Neural progenitor cell (in vitro differentiated cells): ENCODE data around the gene CDH23. TPM values are rescaled to one million over a fixed set of nuclear protein-coding genes. Genes with fewer than 3 reads are reported as not detected.

ENCODE experiments used
- DNase-seq: peaks from one replicate; pipeline ENCODE4 v3.0.0-alpha.2; 2016; ENCODE audit warnings: low spot score
- H2AFZ ChIP-seq: fragments of 200-600 bp; sonication (generic); replicated peaks from 2 replicates; pipeline ENCODE4 v1.6.1; 2016; ENCODE audit warnings: antibody characterized with exemption
- H3F3A ChIP-seq: fragments of 200-600 bp; sonication (generic); 2 replicates; pipeline ENCODE4 v1.6.1; 2016; ENCODE audit warnings: antibody characterized with exemption, low read depth
- H3K27ac ChIP-seq: fragments of 200-600 bp; sonication (generic); 2 replicates; pipeline ENCODE4 v1.5.1; 2016; ENCODE audit warnings: mild to moderate bottlenecking
- H3K27me3 ChIP-seq: fragments of 200-600 bp; sonication (generic); 2 replicates; pipeline ENCODE4 v1.6.1; 2016; ENCODE audit warnings: mild to moderate bottlenecking, moderate library complexity
- H3K36me3 ChIP-seq: fragments of 200-600 bp; sonication (generic); 2 replicates; pipeline ENCODE4 v1.5.1; 2016
- H3K4me1 ChIP-seq: fragments of 200-600 bp; sonication (generic); 2 replicates; pipeline ENCODE4 v1.6.1; 2016; ENCODE audit warnings: mixed run types
- H3K4me2 ChIP-seq: fragments of 200-600 bp; sonication (generic); 2 replicates; pipeline ENCODE4 v1.6.1; 2016
- H3K4me3 ChIP-seq: fragments of 200-600 bp; sonication (generic); 2 replicates; pipeline ENCODE4 v1.5.1; 2016
- H3K79me2 ChIP-seq: fragments of 200-600 bp; sonication (generic); 2 replicates; pipeline ENCODE4 v1.6.1; 2016; ENCODE audit warnings: low read depth
- H3K9ac ChIP-seq: fragments of 200-600 bp; sonication (generic); 2 replicates; pipeline ENCODE4 v1.6.1; 2016
- H3K9me3 ChIP-seq: fragments of 200-600 bp; sonication (generic); 2 replicates; pipeline ENCODE4 v1.5.1; 2016; ENCODE audit warnings: low read depth
- H4K20me1 ChIP-seq: fragments of 200-600 bp; sonication (generic); 2 replicates; pipeline ENCODE4 v1.6.1; 2016; ENCODE audit warnings: low read depth
- H3K27ac Mint-ChIP-seq: 3 replicates; pipeline ENCODE4 v1.8.0; 2021; ENCODE audit warnings: mixed read lengths
- H3K27me3 Mint-ChIP-seq: 2 replicates; pipeline ENCODE4 v1.8.0; 2022; ENCODE audit warnings: low read depth, mild to moderate bottlenecking, inconsistent platforms, moderate library complexity, mixed read lengths; ENCODE audit not compliant: insufficient read depth
- H3K36me3 Mint-ChIP-seq: 3 replicates; pipeline ENCODE4 v1.8.0; 2021; ENCODE audit warnings: mixed read lengths
- H3K4me1 Mint-ChIP-seq: 3 replicates; pipeline ENCODE4 v1.8.0; 2021; ENCODE audit warnings: mixed read lengths
- H3K4me3 Mint-ChIP-seq: 3 replicates; pipeline ENCODE4 v1.8.0; 2021; ENCODE audit warnings: mild to moderate bottlenecking, moderate library complexity, mixed read lengths
- H3K9me3 Mint-ChIP-seq: 3 replicates; pipeline ENCODE4 v1.8.0; 2020; ENCODE audit warnings: mixed read lengths
- EZH2 ChIP-seq: fragments of 200-600 bp; sonication (generic); IDR thresholded peaks from 2 replicates; pipeline ENCODE4 v1.6.1; 2017; ENCODE audit warnings: antibody characterized with exemption, mild to moderate bottlenecking, moderate library complexity
- EZH2phosphoT487 ChIP-seq: fragments of 200-600 bp; sonication (generic); IDR thresholded peaks from 2 replicates; pipeline ENCODE4 v1.6.1; 2017; ENCODE audit warnings: antibody characterized with exemption
- total RNA-seq: library from RNA; depleted of rRNA; stranded (reverse); fragments of >200 nt; gene quantifications from 2 replicates; pipeline ENCODE4 v1.2.3, GENCODE V29; 2015; ENCODE audit warnings: low replicate concordance
- TF ChIP-seq, protein P1 (sequence below): fragments of 200-600 bp; sonication (generic); IDR thresholded peaks from 2 replicates; pipeline ENCODE4 v1.5.1; 2017; ENCODE audit warnings: antibody characterized with exemption, mild to moderate bottlenecking

The CDH23 gene
- total RNA-seq, 1 donor from 2014 or later = 5.9 TPM

DNA sequence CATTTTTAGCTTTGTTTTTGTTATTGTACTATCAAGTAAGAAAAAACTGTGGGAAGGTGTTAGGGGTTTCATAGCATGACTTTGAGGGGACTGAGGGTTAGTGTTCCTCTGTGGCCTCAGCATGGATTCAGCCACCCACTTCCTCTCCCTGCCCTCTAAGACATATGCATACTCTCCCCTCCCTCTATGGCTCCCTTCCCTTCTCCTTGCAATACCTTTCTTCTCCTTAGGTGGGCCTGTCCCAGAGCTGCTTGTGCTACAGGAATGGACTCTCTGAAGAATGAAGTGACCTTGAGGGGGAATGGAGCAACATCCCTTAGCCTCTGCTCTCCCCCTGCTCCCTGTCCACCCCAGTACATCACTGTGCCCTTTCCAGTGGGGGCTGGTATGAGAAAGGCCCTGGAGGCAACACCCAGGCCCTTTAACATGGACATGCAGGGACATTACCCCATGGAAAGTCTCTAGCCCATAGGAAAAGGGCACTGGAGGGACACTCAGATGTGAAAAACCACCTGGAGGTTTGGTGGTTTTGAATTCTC, 22.4 kb downstream of the CDH23 start:
- no peaks in the 10 kb centered on the region for H4K20me1 ChIP-seq
- H3K4me1 ChIP-seq = no peaks in the 10 kb centered on the region

DNA sequence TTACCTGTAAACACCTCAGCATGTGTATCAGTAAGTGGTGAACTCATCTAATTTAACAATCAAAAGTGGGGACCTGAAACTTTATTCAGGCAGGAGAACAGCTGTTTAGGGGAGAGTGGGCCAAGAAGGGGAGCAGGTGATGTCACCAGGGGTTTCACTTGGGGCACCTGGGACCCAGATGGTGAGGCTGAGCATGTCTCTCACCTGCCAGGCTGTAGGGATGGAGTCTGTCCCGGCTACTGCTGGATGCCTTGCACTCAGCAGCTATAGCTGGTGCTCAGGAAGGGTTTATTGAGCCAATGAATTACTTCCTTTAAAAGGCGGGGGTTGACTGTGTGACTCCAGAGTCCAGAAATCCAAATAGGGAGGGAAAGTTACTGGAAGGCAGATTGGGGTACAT, 23.0 kb downstream of the CDH23 start:
- Histone ChIP-seq H3K27ac (no peak overlapping the region), H3K9ac (no peak overlapping the region), H3K4me2 (no peak overlapping the region), H3F3A (no peaks in the 10 kb centered on the region), H3K4me3 (no peak overlapping the region), H2AFZ (no peak overlapping the region), H4K20me1 (no peaks in the 10 kb centered on the region), H3K4me1 (no peaks in the 10 kb centered on the region), H3K9me3 (peaks cover 4% of the 10 kb centered on the region), H3K27me3 (peaks cover 9% of the 10 kb centered on the region), H3K36me3 (no peaks in the 10 kb centered on the region), H3K79me2 (no peaks in the 10 kb centered on the region)
- H3K9me3 Mint-ChIP-seq = peaks cover 6% of the 10 kb centered on the region
- H3K27me3 Mint-ChIP-seq = peaks cover 8% of the 10 kb centered on the region
- H3K4me1 Mint-ChIP-seq = peaks cover 6% of the 10 kb centered on the region
- no peaks in the 10 kb centered on the region for H3K36me3 Mint-ChIP-seq
- TF ChIP-seq EZH2 = no peak
- TF ChIP-seq EZH2phosphoT487 = no peak
- TF ChIP-seq, protein P1, sequence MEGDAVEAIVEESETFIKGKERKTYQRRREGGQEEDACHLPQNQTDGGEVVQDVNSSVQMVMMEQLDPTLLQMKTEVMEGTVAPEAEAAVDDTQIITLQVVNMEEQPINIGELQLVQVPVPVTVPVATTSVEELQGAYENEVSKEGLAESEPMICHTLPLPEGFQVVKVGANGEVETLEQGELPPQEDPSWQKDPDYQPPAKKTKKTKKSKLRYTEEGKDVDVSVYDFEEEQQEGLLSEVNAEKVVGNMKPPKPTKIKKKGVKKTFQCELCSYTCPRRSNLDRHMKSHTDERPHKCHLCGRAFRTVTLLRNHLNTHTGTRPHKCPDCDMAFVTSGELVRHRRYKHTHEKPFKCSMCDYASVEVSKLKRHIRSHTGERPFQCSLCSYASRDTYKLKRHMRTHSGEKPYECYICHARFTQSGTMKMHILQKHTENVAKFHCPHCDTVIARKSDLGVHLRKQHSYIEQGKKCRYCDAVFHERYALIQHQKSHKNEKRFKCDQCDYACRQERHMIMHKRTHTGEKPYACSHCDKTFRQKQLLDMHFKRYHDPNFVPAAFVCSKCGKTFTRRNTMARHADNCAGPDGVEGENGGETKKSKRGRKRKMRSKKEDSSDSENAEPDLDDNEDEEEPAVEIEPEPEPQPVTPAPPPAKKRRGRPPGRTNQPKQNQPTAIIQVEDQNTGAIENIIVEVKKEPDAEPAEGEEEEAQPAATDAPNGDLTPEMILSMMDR = no peak
- no peak overlapping the region for H3K27ac Mint-ChIP-seq
- DNase-seq = no peak
- no peak overlapping the region for H3K4me3 Mint-ChIP-seq

More for the DNA sequence above, 22.4 kb downstream of the CDH23 start:
- H3K36me3 Mint-ChIP-seq = no peaks in the 10 kb centered on the region
- H3K4me3 Mint-ChIP-seq = no peak overlapping the region
- peaks cover 4% of the 10 kb centered on the region for H3K9me3 ChIP-seq
- H3K27ac Mint-ChIP-seq = no peak overlapping the region
- TF ChIP-seq EZH2phosphoT487 (no peak), EZH2 (no peak)
- TF ChIP-seq, protein P1 = no peak
- no peaks in the 10 kb centered on the region for H3K79me2 ChIP-seq
- no peak overlapping the region for H3K4me3 ChIP-seq
- H2AFZ ChIP-seq = no peak overlapping the region
- H3K9ac ChIP-seq = no peak overlapping the region
- no peak for DNase-seq
- peaks cover 13% of the 10 kb centered on the region for H3K27me3 ChIP-seq
- peaks cover 7% of the 10 kb centered on the region for H3K27me3 Mint-ChIP-seq
- H3K4me1 Mint-ChIP-seq = peaks cover under 1% of the 10 kb centered on the region
- H3F3A ChIP-seq = no peaks in the 10 kb centered on the region
- H3K9me3 Mint-ChIP-seq = peaks cover 8% of the 10 kb centered on the region
- no peak overlapping the region for H3K27ac ChIP-seq
- no peaks in the 10 kb centered on the region for H3K36me3 ChIP-seq
- H3K4me2 ChIP-seq = no peak overlapping the region

DNA sequence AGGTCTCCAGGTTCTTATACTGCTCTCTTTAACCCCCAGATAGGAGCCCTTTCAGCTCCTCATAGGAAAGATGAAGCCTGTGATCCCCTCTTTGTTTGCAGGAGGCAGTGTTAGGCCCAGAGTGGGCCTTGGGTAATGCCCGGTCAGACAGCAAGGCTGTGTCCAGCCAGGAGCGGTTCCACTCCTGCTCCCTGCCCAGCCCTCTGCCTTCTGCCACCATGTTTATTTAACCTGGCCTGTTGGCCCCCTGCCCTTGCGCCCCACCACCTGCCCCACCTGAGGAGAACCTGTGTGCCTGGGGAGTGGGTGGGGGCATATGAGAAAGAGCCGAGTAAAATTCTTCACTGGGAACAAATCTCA, 24.3 kb downstream of the CDH23 start:
- Histone ChIP-seq H3K4me1 (no peaks in the 10 kb centered on the region), H3K79me2 (no peaks in the 10 kb centered on the region), H3K9me3 (peaks cover 4% of the 10 kb centered on the region), H2AFZ (no peak overlapping the region), H3K9ac (no peak overlapping the region), H4K20me1 (no peaks in the 10 kb centered on the region), H3K27ac (no peak overlapping the region), H3K4me2 (no peak overlapping the region), H3K27me3 (no peaks in the 10 kb centered on the region), H3K4me3 (no peak overlapping the region), H3F3A (no peaks in the 10 kb centered on the region), H3K36me3 (no peaks in the 10 kb centered on the region)
- Mint-ChIP-seq H3K27me3 (peaks cover 11% of the 10 kb centered on the region), H3K4me3 (no peak overlapping the region), H3K9me3 (peaks cover 6% of the 10 kb centered on the region), H3K4me1 (peaks cover 11% of the 10 kb centered on the region), H3K36me3 (no peaks in the 10 kb centered on the region), H3K27ac (no peak overlapping the region)
- no peak for DNase-seq
- TF ChIP-seq EZH2phosphoT487 = no peak
- TF ChIP-seq, protein P1 = no peak
- TF ChIP-seq EZH2 = no peak
